GM12878 (cell line): Measurements from ENCODE around the gene FAM193B. TPM values are rescaled to one million over a fixed set of nuclear protein-coding genes. Genes with fewer than 3 reads are reported as not detected.

Experiments
- ATAC-seq: fragments of 200-7000 bp; cut with Tn5 transposase; 3 replicates; pipeline ENCODE4 v1.9.1; 2020; ENCODE audit warnings: mild to moderate bottlenecking, moderate library complexity
- BruUV-seq: library from RNA; stranded (reverse); fragments of 400-500 nt; replicated peaks from 2 replicates; lab custom pipeline; 2021; lab: Mats Ljungman, UMichigan
- CTCF ChIA-PET: fragments of 300-600 bp; sonication (Branson Sonifier 250); formaldehyde crosslinking; extraction: SDS; loops from one replicate; lab custom pipeline; 2021; ENCODE audit warnings: inconsistent platforms; lab: Yijun Ruan, JAX
- POLR2A ChIA-PET: fragments of 350-600 bp; formaldehyde crosslinking; extraction: SDS; loops from one replicate; lab custom pipeline; 2021; ENCODE audit warnings: inconsistent platforms; lab: Charles Lee
- RAD21 ChIA-PET: fragments of 300-600 bp; sonication (Branson Sonifier 250); formaldehyde crosslinking; loops from one replicate; lab custom pipeline; 2023; ENCODE audit warnings: antibody characterized with exemption; ENCODE audit not compliant: unreplicated experiment; lab: Charles Lee
- SMC1A ChIA-PET: fragments of 300-600 bp; sonication (Branson Sonifier 250); formaldehyde crosslinking; loops from one replicate; lab custom pipeline; 2023; ENCODE audit not compliant: unreplicated experiment, uncharacterized antibody; lab: Charles Lee
- DNase-seq: peaks from one replicate; pipeline ENCODE4 v3.0.0-alpha.2; 2011; ENCODE audit warnings: low read depth, low spot score
- FAIRE-seq: peaks from 3 replicates; lab custom pipeline; 2011; peaks lifted over from hg19 to GRCh38; lab: Jason Lieb, UNC
- H2AFZ ChIP-seq: 2 replicates; pipeline ENCODE4 v1.6.0; 2011; ENCODE audit warnings: low read depth, low read length, control low read depth; ENCODE audit not compliant: control insufficient read depth
- H3K27ac ChIP-seq: 2 replicates; pipeline ENCODE4 v1.5.1; 2011; ENCODE audit warnings: control low read depth; ENCODE audit not compliant: control insufficient read depth, insufficient read depth
- H3K27me3 ChIP-seq, 2 experiments: replicated peaks in 1 of 2; 2 replicates each; pipeline versions ENCODE4 v1.6.0 to v1.6.1; 2011; ENCODE audit warnings: low read length in 1 of 2; ENCODE audit not compliant: control insufficient read depth in 2 of 2, insufficient read depth in 2 of 2
- H3K36me3 ChIP-seq, 2 experiments: 2 replicates each; pipeline ENCODE4 v1.5.1; 2011; ENCODE audit warnings: low read length in 1 of 2; ENCODE audit not compliant: control insufficient read depth in 2 of 2, insufficient read depth in 2 of 2
- H3K4me1 ChIP-seq: 2 replicates; pipeline ENCODE4 v1.6.1; 2011; ENCODE audit warnings: mild to moderate bottlenecking, low read length, moderate library complexity, mixed read lengths; ENCODE audit not compliant: control insufficient read depth, insufficient read depth
- H3K4me2 ChIP-seq: 2 replicates; pipeline ENCODE4 v1.6.0; 2011; ENCODE audit warnings: control low read depth; ENCODE audit not compliant: control insufficient read depth, insufficient read depth
- H3K4me3 ChIP-seq: fragments of 200-600 bp; sonication (generic); 2 replicates; pipeline ENCODE4 v1.5.1; 2016
- H3K79me2 ChIP-seq: 2 replicates; pipeline ENCODE4 v1.6.0; 2011; ENCODE audit warnings: low read length; ENCODE audit not compliant: control insufficient read depth, insufficient read depth
- H3K9ac ChIP-seq: 2 replicates; pipeline ENCODE4 v1.8.0; 2011; ENCODE audit warnings: low read length, control low read depth, mixed read lengths; ENCODE audit not compliant: control insufficient read depth, insufficient read depth
- H3K9me3 ChIP-seq: replicated peaks from 3 replicates; pipeline ENCODE4 v1.5.1; 2011; ENCODE audit warnings: mild to moderate bottlenecking, low read length; ENCODE audit not compliant: control insufficient read depth, insufficient read depth
- H4K20me1 ChIP-seq: 2 replicates; pipeline ENCODE4 v1.6.0; 2011; ENCODE audit not compliant: control insufficient read depth, insufficient read depth
- BCLAF1 ChIP-seq: fragments of 450-650 bp; IDR thresholded peaks from 2 replicates; pipeline ENCODE4 v1.6.1; 2017; ENCODE audit warnings: antibody characterized with exemption, mild to moderate bottlenecking, moderate library complexity
- CHD2 ChIP-seq: IDR thresholded peaks from 2 replicates; pipeline ENCODE4 v1.6.1; 2011; ENCODE audit warnings: low read depth, low read length, improper control_type of control experiment, borderline replicate concordance
- EED ChIP-seq: sonication (generic); IDR thresholded peaks from 2 replicates; pipeline ENCODE4 v1.6.1; 2016; ENCODE audit warnings: antibody characterized with exemption, low read depth
- GABPA ChIP-seq: IDR thresholded peaks from 2 replicates; pipeline ENCODE4 v1.6.1; 2014; ENCODE audit warnings: antibody characterized with exemption, low read depth, mild to moderate bottlenecking, inconsistent platforms
- HDAC6 ChIP-seq: fragments of 200-600 bp; sonication (generic); IDR thresholded peaks from one replicate; pipeline ENCODE4 v1.8.0; 2017; ENCODE audit warnings: antibody characterized with exemption; ENCODE audit not compliant: unreplicated experiment
- REST ChIP-seq: IDR thresholded peaks from 2 replicates; pipeline ENCODE4 v1.6.1; 2012; ENCODE audit warnings: mild to moderate bottlenecking, low read depth, low read length
- ZNF622 ChIP-seq: fragments of 450-650 bp; IDR thresholded peaks from 2 replicates; pipeline ENCODE4 v1.6.1; 2017; ENCODE audit warnings: mild to moderate bottlenecking, inconsistent platforms
- WGBS: methylation state at CpG from one replicate; pipeline ENCODE4 v1.1.6; 2016; ENCODE audit warnings: low lambda C conversion rate; ENCODE audit not compliant: insufficient replicate concordance, insufficient coverage; ENCODE audit errors: missing lambda C conversion rate; 5-methylcytosine and 5-hydroxymethylcytosine counted together
- in situ Hi-C: fragments of 300-500 bp; cut with MboI; formaldehyde crosslinking; loops from 9 replicates; pipeline ENCODE4 v1.14.3; 2018; ENCODE audit warnings: mixed read lengths
- intact Hi-C: fragments of 100-400 bp; cut with micrococcal nuclease; formaldehyde crosslinking; loops from one replicate; pipeline ENCODE4 v1.14.2; 2022; ENCODE audit not compliant: unreplicated experiment
- polyA plus RNA-seq, 11 experiments: library from polyadenylated mRNA; depleted of rRNA in 4 of 11; unstranded in 6 of 11; stranded (reverse) in 5 of 11; fragments of >200 nt; fragmentation: Nextera tagmentation in 4 of 11; fragmentation: Illumina TruSeq in 1 of 11; extraction: Ambion mirVana in 4 of 11; extraction: Trizol in 1 of 11; gene quantifications; 1 replicate in 1 of 11; 2 replicates in 10 of 11; pipeline versions ENCODE4 v1.2.1 to v1.2.3, GENCODE V29; 2011 to 2016; ENCODE audit warnings: inconsistent platforms in 2 of 11, missing spikeins in 2 of 11, low read depth in 1 of 11
- total RNA-seq, 4 experiments: library from RNA; depleted of rRNA in 3 of 4; stranded (reverse); fragments of >200 nt in 3 of 4; fragmentation: Illumina TruSeq in 1 of 4; extraction: Trizol in 1 of 4; gene quantifications; 2 replicates each; pipeline versions ENCODE4 v1.2.1 to v1.2.3, GENCODE V29; 2013 to 2021

FAM193B gene
- total and polyA plus RNA-seq, 10 of the 15 experiments (the other 5 are each of a cell fraction or from before 2014, with no cell fraction given), result 3.3 to 47.0 (median 25.1) TPM

- 78% methylated on average over 12 of the region's 13 CpGs for WGBS
- ATAC-seq, result no peak
- Histone ChIP-seq H3K9ac (no peak overlapping the region), H3K4me3 (no peak overlapping the region), H3K36me3 (no peaks in the 10 kb centered on the region; a peak in 1 of 4 replicates), H3K79me2 (no peaks in the 10 kb centered on the region), H2AFZ (no peak overlapping the region), H3K4me2 (no peak overlapping the region), H3K4me1 (peaks cover 21% of the 10 kb centered on the region), H4K20me1 (no peaks in the 10 kb centered on the region), H3K27me3 (no peaks in the 10 kb centered on the region), H3K27ac (no peak overlapping the region), H3K9me3 (no peaks in the 10 kb centered on the region)
- ChIA-PET CTCF (interaction anchor here (0.8 to 2.5 kb wide), 8 partner anchors 17 to 107 kb away, joined by 3 to 13 read pairs (median 4); partner anchors contain the start of gene PDLIM7), SMC1A (interaction anchor here (0.8 to 1.2 kb wide), 4 partner anchors 10 to 24 kb away, joined by 3 to 4 read pairs (median 3); partner anchors contain the start of gene PDLIM7), POLR2A (interaction anchor here (1.7 kb wide), 1 partner anchor 19 kb away, joined by 6 read pairs; the partner anchor contains the start of gene PDLIM7), RAD21 (interaction anchor here (1.4 kb wide), 1 partner anchor 16 kb away, joined by 3 read pairs; no protein-coding TSS in a partner anchor)
- intact Hi-C loops (no loop called here), in situ Hi-C loops (no loop called here)
- no TSS peak for BruUV-seq
- TF ChIP-seq HDAC6 (no peak), REST (no peak), GABPA (no peak), EED (no peak), BCLAF1 (no peak), ZNF622 (no peak), CHD2 (no peak)
- no peak for DNase-seq
- no peak for FAIRE-seq
Measured at GRCh38 chr5:177477701-177478477, 76.5 kb downstream of the FAM193B start.
